Measurements from ENCODE around the gene CATSPERD.

- no peak for TF ChIP-seq FOS (IDR thresholded peaks at IDR 0.05; ENCODE audit: low read depth, low read length)
- no peak for TF ChIP-seq USF2 (IDR thresholded peaks at IDR 0.05; ENCODE audit: low read depth, low read length)
- TF ChIP-seq POLR2A (IDR thresholded peaks at IDR 0.05; ENCODE audit: low read depth, low read length) = no peak
- no peak for TF ChIP-seq CTCF (conservative IDR thresholded peaks at IDR 0.05; ENCODE audit: low read depth, low read length)
- no peak for TF ChIP-seq SMC3 (IDR thresholded peaks at IDR 0.05; ENCODE audit: low read depth, low read length)
- no peak for TF ChIP-seq RFX5 (IDR thresholded peaks at IDR 0.05; ENCODE audit: low read depth, low read length)
- no peak for TF ChIP-seq CHD1 (IDR thresholded peaks at IDR 0.05; ENCODE audit: low read depth, low read length)
- no peak for TF ChIP-seq MAFK (IDR thresholded peaks at IDR 0.05; ENCODE audit: low read depth, low read length)
- TF ChIP-seq NFE2L2 (IDR thresholded peaks at IDR 0.05; ENCODE audit: low read depth, low read length) = no peak
- no peak for TF ChIP-seq CEBPB (IDR thresholded peaks at IDR 0.05; ENCODE audit: low read depth, low read length)
- TF ChIP-seq ELK1 (IDR thresholded peaks at IDR 0.05; ENCODE audit: borderline replicate concordance, low read depth, low read length) = no peak
- TF ChIP-seq RAD21 (IDR thresholded peaks at IDR 0.05; ENCODE audit: low read length) = no peak
- no peak for TF ChIP-seq MAZ (IDR thresholded peaks at IDR 0.05; ENCODE audit: borderline replicate concordance, low read depth, low read length)
- no peak for TF ChIP-seq RCOR1 (IDR thresholded peaks at IDR 0.05; ENCODE audit: insufficient replicate concordance, low read length)
Observed at GRCh38 chr19:5806133-5806489, 85.7 kb downstream of the CATSPERD start.
